Measurements from ENCODE around the gene DCK.
A peak's percentile ranks its signal among the peaks of the same experiment; 100 is the strongest.

DNA sequence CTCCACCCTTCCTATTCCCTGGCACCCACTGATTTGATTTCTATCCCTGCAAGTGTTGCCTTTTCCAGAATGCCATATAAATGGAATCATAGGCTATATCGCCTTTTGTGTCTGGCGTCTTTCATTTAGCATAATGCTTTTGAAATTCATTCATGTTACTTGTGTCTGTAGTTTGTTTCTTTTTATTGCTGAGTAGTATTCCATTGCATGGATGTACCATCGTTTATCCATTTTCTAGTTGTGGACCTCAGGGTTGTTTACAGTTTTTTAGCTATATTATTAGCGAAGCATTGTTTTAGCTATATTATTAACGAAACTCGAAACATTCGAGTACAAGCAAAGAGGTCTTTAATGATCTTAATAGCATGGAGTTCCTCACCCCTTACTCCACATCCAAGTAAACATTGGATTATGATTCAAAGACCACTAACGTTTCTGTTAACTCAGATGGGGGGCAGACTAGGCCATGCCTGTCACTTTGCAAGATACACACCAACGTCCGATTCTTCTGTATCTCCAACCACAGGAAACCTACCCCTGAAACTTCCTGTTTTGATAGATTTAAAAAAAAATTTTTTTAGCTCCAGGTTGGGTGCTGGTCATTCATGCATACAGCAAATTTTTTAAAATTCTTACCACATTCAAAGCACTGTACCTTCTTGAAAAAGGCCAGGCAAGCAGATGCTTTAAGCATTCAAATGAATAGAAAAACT lies 1.1 kb downstream of the DCK start:
- peak in 1 of 3 donors; percentile 10 for TF ChIP-seq POLR2AphosphoS5 (IDR thresholded peaks at IDR 0.05)
- TF ChIP-seq, protein P1, sequence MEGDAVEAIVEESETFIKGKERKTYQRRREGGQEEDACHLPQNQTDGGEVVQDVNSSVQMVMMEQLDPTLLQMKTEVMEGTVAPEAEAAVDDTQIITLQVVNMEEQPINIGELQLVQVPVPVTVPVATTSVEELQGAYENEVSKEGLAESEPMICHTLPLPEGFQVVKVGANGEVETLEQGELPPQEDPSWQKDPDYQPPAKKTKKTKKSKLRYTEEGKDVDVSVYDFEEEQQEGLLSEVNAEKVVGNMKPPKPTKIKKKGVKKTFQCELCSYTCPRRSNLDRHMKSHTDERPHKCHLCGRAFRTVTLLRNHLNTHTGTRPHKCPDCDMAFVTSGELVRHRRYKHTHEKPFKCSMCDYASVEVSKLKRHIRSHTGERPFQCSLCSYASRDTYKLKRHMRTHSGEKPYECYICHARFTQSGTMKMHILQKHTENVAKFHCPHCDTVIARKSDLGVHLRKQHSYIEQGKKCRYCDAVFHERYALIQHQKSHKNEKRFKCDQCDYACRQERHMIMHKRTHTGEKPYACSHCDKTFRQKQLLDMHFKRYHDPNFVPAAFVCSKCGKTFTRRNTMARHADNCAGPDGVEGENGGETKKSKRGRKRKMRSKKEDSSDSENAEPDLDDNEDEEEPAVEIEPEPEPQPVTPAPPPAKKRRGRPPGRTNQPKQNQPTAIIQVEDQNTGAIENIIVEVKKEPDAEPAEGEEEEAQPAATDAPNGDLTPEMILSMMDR (IDR thresholded peaks at IDR 0.05 in 8 of 11, conservative IDR thresholded peaks at IDR 0.05 in 3 of 11) = no peak
